HEK293T (cell line): Measurements from ENCODE around the gene XKR7.

Experiments used
- CTCF ChIA-PET: fragments of 350-600 bp; formaldehyde crosslinking; extraction: SDS; loops from one replicate; lab custom pipeline; 2021; ENCODE audit warnings: antibody characterized with exemption, inconsistent platforms; lab: Yijun Ruan, JAX
- POLR2A ChIA-PET: fragments of 350-600 bp; formaldehyde crosslinking; extraction: SDS; loops from one replicate; lab custom pipeline; 2020; ENCODE audit warnings: antibody characterized with exemption, inconsistent platforms; lab: Yijun Ruan, JAX
- DNase-seq: peaks from one replicate; pipeline ENCODE4 v3.0.0; 2012; ENCODE audit warnings: mixed read lengths; ENCODE audit errors: extremely low spot score
- ARNT ChIP-seq: fragments of 450-650 bp; IDR thresholded peaks from 2 replicates; pipeline ENCODE4 v1.6.1; 2017; ENCODE audit warnings: mild to moderate bottlenecking
- BHLHE40 ChIP-seq: fragments of 450-650 bp; IDR thresholded peaks from 2 replicates; pipeline ENCODE4 v1.6.1; 2016; ENCODE audit warnings: mild to moderate bottlenecking, moderate library complexity, borderline replicate concordance
- CTBP1 ChIP-seq: fragments of 450-650 bp; IDR thresholded peaks from 2 replicates; pipeline ENCODE4 v1.6.1; 2016; ENCODE audit warnings: borderline replicate concordance
- ELF4 ChIP-seq: fragments of 450-650 bp; IDR thresholded peaks from 2 replicates; pipeline ENCODE4 v1.6.1; 2017; ENCODE audit warnings: antibody characterized with exemption
- FOXA1 ChIP-seq: fragments of 450-650 bp; IDR thresholded peaks from 2 replicates; pipeline ENCODE4 v1.6.1; 2016; ENCODE audit warnings: mild to moderate bottlenecking
- FOXK2 ChIP-seq: fragments of 450-650 bp; IDR thresholded peaks from 2 replicates; pipeline ENCODE4 v1.6.1; 2016; ENCODE audit warnings: mild to moderate bottlenecking
- FOXM1 ChIP-seq: fragments of 450-650 bp; IDR thresholded peaks from 2 replicates; pipeline ENCODE4 v1.6.1; 2017; ENCODE audit warnings: mild to moderate bottlenecking, borderline replicate concordance
- HDGF ChIP-seq: fragments of 450-650 bp; IDR thresholded peaks from 2 replicates; pipeline ENCODE4 v1.6.1; 2017; ENCODE audit warnings: antibody characterized with exemption, borderline replicate concordance
- L3MBTL2 ChIP-seq: fragments of 450-650 bp; conservative IDR thresholded peaks from 2 replicates; pipeline ENCODE4 v1.6.1; 2016; ENCODE audit warnings: mild to moderate bottlenecking
- LEF1 ChIP-seq: fragments of 450-650 bp; IDR thresholded peaks from 2 replicates; pipeline ENCODE4 v1.6.1; 2017; ENCODE audit warnings: mild to moderate bottlenecking, borderline replicate concordance
- NFRKB ChIP-seq: fragments of 450-650 bp; IDR thresholded peaks from 2 replicates; pipeline ENCODE4 v1.6.1; 2016; ENCODE audit warnings: mild to moderate bottlenecking, moderate library complexity
- SP1 ChIP-seq: fragments of 450-650 bp; IDR thresholded peaks from 2 replicates; pipeline ENCODE4 v1.6.1; 2017
- SUZ12 ChIP-seq: fragments of 450-650 bp; IDR thresholded peaks from 2 replicates; pipeline ENCODE4 v1.6.1; 2016; ENCODE audit warnings: mild to moderate bottlenecking
- TARDBP ChIP-seq: fragments of 450-650 bp; IDR thresholded peaks from 2 replicates; pipeline ENCODE4 v1.6.1; 2016
- ZNF384 ChIP-seq: fragments of 450-650 bp; IDR thresholded peaks from 2 replicates; pipeline ENCODE4 v1.6.1; 2016
- TF ChIP-seq, protein P1 (sequence below): fragments of 450-650 bp; IDR thresholded peaks from 2 replicates; pipeline ENCODE4 v1.6.1; 2016

Gene XKR7

DNA sequence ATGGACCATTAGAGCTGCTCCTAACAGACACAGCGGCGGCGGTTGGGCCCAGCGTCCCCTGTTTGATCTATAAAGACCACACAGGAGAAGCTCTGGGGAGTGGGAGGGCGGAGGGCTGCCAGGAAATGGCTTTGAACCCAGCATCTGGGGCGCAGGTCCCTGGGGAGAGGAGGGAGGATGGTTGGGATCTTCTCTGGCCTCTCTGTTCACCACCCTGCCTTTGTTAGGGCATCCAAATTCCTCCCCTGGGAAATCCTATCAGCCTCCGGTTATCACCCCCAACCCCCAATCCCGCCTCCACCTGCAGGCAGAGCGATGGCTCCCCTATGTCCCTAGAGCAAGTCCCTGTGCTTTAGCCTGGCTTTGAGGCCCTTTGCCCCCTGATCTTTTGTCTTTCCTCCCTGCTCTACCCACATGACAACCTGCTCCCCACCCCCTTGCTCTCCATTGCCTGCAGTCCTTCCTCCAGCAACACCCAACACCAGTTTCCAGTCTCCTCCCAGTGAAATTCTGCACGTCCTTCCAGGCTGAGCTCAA lies 7.1 kb downstream of the XKR7 start:
- ChIA-PET CTCF (no interaction called here), POLR2A (interaction anchor here (0.8 kb wide), 1 partner anchor 95 kb away, joined by 3 read pairs; no protein-coding TSS in a partner anchor)
- no peak for DNase-seq
- TF ChIP-seq FOXK2 (no peak), CTBP1 (no peak), FOXA1 (no peak), HDGF (no peak), FOXM1 (no peak), BHLHE40 (no peak), ZNF384 (no peak), TARDBP (no peak), ARNT (no peak), LEF1 (no peak), NFRKB (no peak), SUZ12 (no peak), ELF4 (no peak), SP1 (no peak), L3MBTL2 (no peak)
- TF ChIP-seq, protein P1, sequence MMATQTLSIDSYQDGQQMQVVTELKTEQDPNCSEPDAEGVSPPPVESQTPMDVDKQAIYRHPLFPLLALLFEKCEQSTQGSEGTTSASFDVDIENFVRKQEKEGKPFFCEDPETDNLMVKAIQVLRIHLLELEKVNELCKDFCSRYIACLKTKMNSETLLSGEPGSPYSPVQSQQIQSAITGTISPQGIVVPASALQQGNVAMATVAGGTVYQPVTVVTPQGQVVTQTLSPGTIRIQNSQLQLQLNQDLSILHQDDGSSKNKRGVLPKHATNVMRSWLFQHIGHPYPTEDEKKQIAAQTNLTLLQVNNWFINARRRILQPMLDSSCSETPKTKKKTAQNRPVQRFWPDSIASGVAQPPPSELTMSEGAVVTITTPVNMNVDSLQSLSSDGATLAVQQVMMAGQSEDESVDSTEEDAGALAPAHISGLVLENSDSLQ = no peak

DNA sequence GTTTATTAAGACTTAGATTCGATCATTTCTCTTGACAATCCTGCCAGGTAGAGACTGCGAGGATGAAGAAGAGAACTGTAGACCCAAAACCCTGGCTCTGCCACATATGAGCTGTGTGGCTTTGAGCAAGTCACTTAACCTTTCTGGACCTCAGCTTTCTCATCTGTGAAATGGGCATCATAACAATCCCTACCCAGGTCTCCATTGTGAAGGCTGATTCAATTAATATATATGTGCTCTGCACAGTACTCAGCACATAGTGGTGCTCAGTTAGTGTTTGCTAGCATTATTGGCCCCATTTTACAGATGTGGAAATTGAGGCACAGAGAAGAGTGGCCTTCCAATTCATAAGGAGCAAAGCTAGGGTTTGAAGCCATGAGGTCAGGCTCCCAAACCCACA lies 7.9 kb downstream of the XKR7 start:
- CTCF ChIA-PET = no interaction called here

GRCh38 chr20:31977080-31977479 lies 9.1 kb downstream of the XKR7 start:
- no peak for DNase-seq
- CTCF ChIA-PET = no interaction called here
- POLR2A ChIA-PET = no interaction called here
- TF ChIP-seq FOXK2 (no peak), SUZ12 (no peak), HDGF (no peak), LEF1 (no peak), FOXA1 (no peak), ZNF384 (no peak), FOXM1 (no peak), CTBP1 (no peak), NFRKB (no peak), L3MBTL2 (no peak), TARDBP (no peak), ARNT (no peak)

More for the DNA sequence above, 7.9 kb downstream of the XKR7 start:
- DNase-seq = no peak
- POLR2A ChIA-PET = interaction anchor here (0.8 kb wide), 1 partner anchor 96 kb away, joined by 3 read pairs; no protein-coding TSS in a partner anchor
- no peak for TF ChIP-seq FOXA1
- no peak for TF ChIP-seq LEF1
- no peak for TF ChIP-seq ZNF384
- TF ChIP-seq FOXM1 = no peak

GRCh38 chr20:31979713-31980426 lies 11.9 kb downstream of the XKR7 start:
- CTCF ChIA-PET = no interaction called here
- no peak for DNase-seq
- POLR2A ChIA-PET = no interaction called here
- no peak for TF ChIP-seq SUZ12
- TF ChIP-seq FOXM1 = no peak
- no peak for TF ChIP-seq SP1
- no peak for TF ChIP-seq BHLHE40
- no peak for TF ChIP-seq ELF4
- no peak for TF ChIP-seq FOXA1
- no peak for TF ChIP-seq ARNT

DNA sequence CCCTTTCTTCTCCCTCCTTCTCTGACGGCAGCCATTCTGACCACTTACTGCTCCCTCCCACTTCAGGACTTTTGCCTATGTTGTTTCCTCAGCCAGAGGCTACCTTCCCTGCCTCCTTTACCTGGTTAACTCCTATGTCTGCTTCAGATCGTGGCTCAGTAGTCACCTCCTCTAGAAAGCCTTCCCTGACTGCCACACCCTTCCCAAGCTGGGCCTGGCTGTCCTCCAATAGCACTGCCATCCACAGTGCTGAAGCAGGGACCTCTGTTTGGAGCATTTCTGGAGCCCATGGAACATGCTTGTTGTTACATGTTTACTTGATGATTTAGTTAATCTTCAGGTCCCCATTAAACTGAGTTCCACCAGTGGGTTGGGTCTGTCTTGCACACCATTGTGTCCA lies 13.8 kb downstream of the XKR7 start:
- DNase-seq = no peak
- TF ChIP-seq, protein P1 = no peak
- TF ChIP-seq NFRKB (no peak), L3MBTL2 (no peak), FOXA1 (no peak), ARNT (no peak)
- CTCF ChIA-PET = no interaction called here
- POLR2A ChIA-PET = no interaction called here

DNA sequence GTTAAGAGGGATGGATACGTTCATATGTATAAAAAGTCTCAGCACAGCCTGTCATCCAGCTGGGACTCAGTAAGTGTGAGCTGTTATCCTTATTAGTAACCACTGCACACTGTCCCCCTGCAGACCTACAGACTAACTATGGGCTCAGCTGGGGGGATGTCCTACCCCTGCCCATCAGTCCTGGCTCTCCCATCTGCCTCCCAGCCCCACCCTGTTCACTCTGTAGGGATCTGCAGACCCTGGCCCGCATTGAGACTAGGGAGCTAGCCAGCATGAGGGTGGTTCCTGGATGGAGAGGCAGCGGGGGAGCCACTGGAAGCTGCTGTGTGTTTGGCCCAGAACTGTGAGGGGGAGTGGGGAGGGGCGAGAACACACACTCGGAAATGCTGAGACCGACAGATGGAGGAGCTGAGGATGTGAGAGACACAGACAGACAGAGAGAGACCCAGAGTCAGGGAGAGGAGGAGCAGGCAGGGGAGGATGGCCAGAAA lies 17.1 kb downstream of the XKR7 start:
- TF ChIP-seq, protein P1 = no peak
- TF ChIP-seq ELF4 (no peak), LEF1 (no peak), CTBP1 (no peak), FOXM1 (no peak), FOXK2 (no peak), L3MBTL2 (no peak), TARDBP (no peak), BHLHE40 (no peak), SUZ12 (no peak), HDGF (no peak), ARNT (no peak), FOXA1 (no peak), SP1 (no peak), ZNF384 (no peak), NFRKB (no peak)
- ChIA-PET CTCF (no interaction called here), POLR2A (no interaction called here)
- DNase-seq = no peak
